ENCODE measurements around the gene NFYA. TPM values are rescaled to one million over a fixed set of nuclear protein-coding genes. Genes with fewer than 3 reads are reported as not detected.

NFYA gene
- total RNA-seq, 2 experiments from 2014 or later: 26.7 to 27.3 TPM

DNA sequence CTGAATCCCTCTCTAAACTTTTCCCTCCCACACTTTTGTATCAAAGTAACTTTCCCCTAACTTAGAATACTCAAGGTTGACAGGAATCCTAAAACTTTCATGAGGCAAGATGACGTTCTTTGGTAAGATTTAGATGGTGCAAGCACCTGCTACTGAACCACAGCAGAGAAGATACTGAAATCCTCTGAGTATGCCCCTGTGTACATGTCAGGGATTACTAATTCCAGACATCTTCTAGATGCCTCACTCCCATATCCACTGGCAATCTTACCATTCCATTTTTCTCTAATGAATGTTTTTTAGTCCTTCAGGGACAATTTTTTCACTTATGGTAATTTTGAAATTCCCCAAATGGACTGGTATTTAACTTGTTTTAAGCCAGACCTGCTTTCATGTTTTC lies 10.7 kb upstream of the NFYA start:
- Mint-ChIP-seq H3K27me3 (no peaks in the 10 kb centered on the region), H3K4me1 (ENCODE audit: low read depth) (peaks cover 10% of the 10 kb centered on the region), H3K4me3 (no peak overlapping the region), H3K9me3 (no peaks in the 10 kb centered on the region), H3K27ac (no peak overlapping the region), H3K36me3 (ENCODE audit: low read depth) (peaks cover 82% of the 10 kb centered on the region)
- Histone ChIP-seq H3K27me3 (ENCODE audit: control insufficient read depth in 1 of 2, insufficient read depth in 2 of 2, low read length in 2 of 2) (no peaks in the 10 kb centered on the region), H3K27ac (ENCODE audit: low read depth in 1 of 2, low read length in 2 of 2) (no peak overlapping the region), H3K4me1 (ENCODE audit: insufficient read depth, low read length) (no peaks in the 10 kb centered on the region), H3K9me3 (ENCODE audit: control insufficient read depth in 1 of 2, insufficient read depth in 1 of 2, low read length in 2 of 2) (no peaks in the 10 kb centered on the region), H3K4me3 (ENCODE audit: low read length) (no peak overlapping the region), H3K36me3 (ENCODE audit: insufficient read depth, low read length) (peaks cover 51% of the 10 kb centered on the region)
- DNase-seq: no peak
- intact Hi-C loops (cut with DNase I, micrococcal nuclease): no loop called here
- ChIA-PET CTCF (interaction anchor here (1.6 kb wide), 1 partner anchor 34 kb away, joined by 3 read pairs; no protein-coding TSS in a partner anchor), POLR2A (no interaction called here)
- ATAC-seq (ENCODE audit: poor library complexity): no peak
- TF ChIP-seq, protein P1, sequence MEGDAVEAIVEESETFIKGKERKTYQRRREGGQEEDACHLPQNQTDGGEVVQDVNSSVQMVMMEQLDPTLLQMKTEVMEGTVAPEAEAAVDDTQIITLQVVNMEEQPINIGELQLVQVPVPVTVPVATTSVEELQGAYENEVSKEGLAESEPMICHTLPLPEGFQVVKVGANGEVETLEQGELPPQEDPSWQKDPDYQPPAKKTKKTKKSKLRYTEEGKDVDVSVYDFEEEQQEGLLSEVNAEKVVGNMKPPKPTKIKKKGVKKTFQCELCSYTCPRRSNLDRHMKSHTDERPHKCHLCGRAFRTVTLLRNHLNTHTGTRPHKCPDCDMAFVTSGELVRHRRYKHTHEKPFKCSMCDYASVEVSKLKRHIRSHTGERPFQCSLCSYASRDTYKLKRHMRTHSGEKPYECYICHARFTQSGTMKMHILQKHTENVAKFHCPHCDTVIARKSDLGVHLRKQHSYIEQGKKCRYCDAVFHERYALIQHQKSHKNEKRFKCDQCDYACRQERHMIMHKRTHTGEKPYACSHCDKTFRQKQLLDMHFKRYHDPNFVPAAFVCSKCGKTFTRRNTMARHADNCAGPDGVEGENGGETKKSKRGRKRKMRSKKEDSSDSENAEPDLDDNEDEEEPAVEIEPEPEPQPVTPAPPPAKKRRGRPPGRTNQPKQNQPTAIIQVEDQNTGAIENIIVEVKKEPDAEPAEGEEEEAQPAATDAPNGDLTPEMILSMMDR (IDR thresholded peaks at IDR 0.05): no peak

DNA sequence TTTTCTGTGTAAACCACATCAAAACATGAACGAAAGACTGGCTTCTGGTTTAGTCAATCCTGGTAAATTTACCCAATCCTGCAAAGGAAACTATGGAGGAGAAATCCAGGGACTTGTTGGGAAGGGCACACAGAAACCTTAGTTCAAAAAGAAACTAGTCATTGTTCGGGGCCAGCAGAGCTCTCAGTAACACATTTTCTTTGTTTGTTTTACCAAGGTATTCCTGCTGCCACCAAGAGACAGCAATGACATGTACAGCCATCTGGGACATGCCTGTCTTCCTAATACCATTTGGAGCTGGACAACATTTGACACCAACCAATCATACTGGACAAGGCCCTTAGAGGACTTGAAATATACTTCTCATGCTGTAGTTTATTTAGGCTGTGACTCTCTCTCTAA lies 8.9 kb upstream of the NFYA start:
- Mint-ChIP-seq H3K36me3 (ENCODE audit: low read depth) (peaks cover 92% of the 10 kb centered on the region), H3K27ac (no peak overlapping the region), H3K27me3 (no peaks in the 10 kb centered on the region), H3K4me1 (ENCODE audit: low read depth) (peaks cover 12% of the 10 kb centered on the region), H3K4me3 (no peak overlapping the region), H3K9me3 (no peaks in the 10 kb centered on the region)
- no peak overlapping the region for H3K4me3 ChIP-seq (ENCODE audit: low read length)
- ChIA-PET POLR2A (no interaction called here), CTCF (no interaction called here)
- H3K36me3 ChIP-seq (ENCODE audit: insufficient read depth, low read length): peaks cover 66% of the 10 kb centered on the region
- H3K27me3 ChIP-seq (ENCODE audit: control insufficient read depth in 1 of 2, insufficient read depth in 2 of 2, low read length in 2 of 2): no peaks in the 10 kb centered on the region
- DNase-seq (no peak), ATAC-seq (ENCODE audit: poor library complexity) (no peak)
- no peaks in the 10 kb centered on the region for H3K4me1 ChIP-seq (ENCODE audit: insufficient read depth, low read length)
- no peaks in the 10 kb centered on the region for H3K9me3 ChIP-seq (ENCODE audit: control insufficient read depth in 1 of 2, insufficient read depth in 1 of 2, low read length in 2 of 2)
- TF ChIP-seq, protein P1 (IDR thresholded peaks at IDR 0.05): no peak
- no peak overlapping the region for H3K27ac ChIP-seq (ENCODE audit: low read depth in 1 of 2, low read length in 2 of 2)
- intact Hi-C loops (cut with DNase I, micrococcal nuclease): no loop called here

DNA sequence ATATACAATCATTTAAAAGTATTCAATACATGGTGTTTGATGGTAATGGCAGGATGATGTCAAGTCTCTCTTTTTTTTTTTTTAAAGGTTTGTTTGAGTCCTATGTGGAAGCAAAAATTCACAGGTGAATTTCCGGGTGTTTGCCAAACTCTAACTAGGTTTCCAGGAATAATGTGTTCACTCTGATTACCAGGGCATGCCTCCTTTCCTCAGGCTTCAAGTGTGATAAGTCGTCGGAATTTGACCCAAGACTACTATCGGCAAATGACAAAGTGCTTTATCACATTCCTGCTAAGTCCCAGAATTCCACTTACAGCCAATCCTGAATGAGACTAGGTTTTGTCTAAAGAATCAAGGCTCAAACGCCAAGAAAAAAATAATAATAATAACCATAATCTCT lies 7.9 kb upstream of the NFYA start:
- H3K27me3 Mint-ChIP-seq: no peaks in the 10 kb centered on the region
- Histone ChIP-seq H3K27me3 (ENCODE audit: control insufficient read depth in 1 of 2, insufficient read depth in 2 of 2, low read length in 2 of 2) (no peaks in the 10 kb centered on the region), H3K36me3 (ENCODE audit: insufficient read depth, low read length) (peaks cover 72% of the 10 kb centered on the region), H3K4me3 (ENCODE audit: low read length) (no peak overlapping the region), H3K4me1 (ENCODE audit: insufficient read depth, low read length) (no peaks in the 10 kb centered on the region), H3K27ac (ENCODE audit: low read depth in 1 of 2, low read length in 2 of 2) (no peak overlapping the region), H3K9me3 (ENCODE audit: control insufficient read depth in 1 of 2, insufficient read depth in 1 of 2, low read length in 2 of 2) (no peaks in the 10 kb centered on the region)
- no peak overlapping the region for H3K27ac Mint-ChIP-seq
- ATAC-seq (ENCODE audit: poor library complexity): no peak
- H3K4me1 Mint-ChIP-seq (ENCODE audit: low read depth): peaks cover 12% of the 10 kb centered on the region
- CTCF ChIA-PET: no interaction called here
- peaks cover 92% of the 10 kb centered on the region for H3K36me3 Mint-ChIP-seq (ENCODE audit: low read depth)
- TF ChIP-seq, protein P1 (IDR thresholded peaks at IDR 0.05): no peak
- intact Hi-C loops (cut with DNase I, micrococcal nuclease): no loop called here
- no peak for DNase-seq
- H3K4me3 Mint-ChIP-seq: no peak overlapping the region
- no peaks in the 10 kb centered on the region for H3K9me3 Mint-ChIP-seq
- POLR2A ChIA-PET: no interaction called here
